Measurements from ENCODE around the gene OSGIN1. TPM values are rescaled to one million over a fixed set of nuclear protein-coding genes. Genes with fewer than 3 reads are reported as not detected.
A peak's percentile ranks its signal among the peaks of the same experiment; 100 is the strongest.

OSGIN1 gene
- total and polyA plus RNA-seq, 2 donors from 2014 or later = 6.3 to 14.5 TPM

- no peak for FAIRE-seq
- Histone ChIP-seq H3K4me3 (ENCODE audit: low read length in 3 of 3) (no peak overlapping the region), H3K9ac (ENCODE audit: low read length in 3 of 3) (no peak overlapping the region), H3K4me1 (ENCODE audit: control insufficient read depth in 2 of 3, insufficient read depth in 2 of 3, low read depth in 1 of 3, low read length in 3 of 3) (peaks cover 0 to 2% (median 0%) of the 10 kb centered on the region in 3 donors), H3K9me3 (ENCODE audit: control insufficient read depth in 2 of 3, insufficient read depth in 1 of 3, low read length in 3 of 3) (no peaks in the 10 kb centered on the region), H3K27ac (ENCODE audit: low read depth in 2 of 2, low read length in 2 of 2) (no peak overlapping the region), H3K27me3 (ENCODE audit: control insufficient read depth, insufficient read depth, low read length) (no peaks in the 10 kb centered on the region), H3K36me3 (ENCODE audit: control insufficient read depth in 2 of 3, insufficient read depth in 3 of 3, low read length in 3 of 3) (peaks cover 2 to 8% (median 5%) of the 10 kb centered on the region in 3 donors)
- intact Hi-C loops (cut with DNase I) = no loop called here
- no peak for TF ChIP-seq CTCF (IDR thresholded peaks at IDR 0.05; ENCODE audit: borderline replicate concordance, extremely low read depth, insufficient read depth)
- DNase-seq = no peak
These were observed 28.4 kb upstream of the OSGIN1 start for GRCh38 chr16:83924686-83925085.

- DNase-seq (no peak), FAIRE-seq (no peak)
- intact Hi-C loops (cut with DNase I) = no loop called here
- H3K4me3 ChIP-seq (ENCODE audit: low read length in 3 of 3) = no peak overlapping the region
- H3K27ac ChIP-seq (ENCODE audit: low read depth in 2 of 2, low read length in 2 of 2) = no peak overlapping the region
- no peak overlapping the region for H3K9ac ChIP-seq (ENCODE audit: low read length in 3 of 3)
- H3K9me3 ChIP-seq (ENCODE audit: control insufficient read depth in 2 of 3, insufficient read depth in 1 of 3, low read length in 3 of 3) = no peaks in the 10 kb centered on the region
- no peak for TF ChIP-seq CTCF (IDR thresholded peaks at IDR 0.05; ENCODE audit: borderline replicate concordance, extremely low read depth, insufficient read depth)
- peaks cover 0 to 3% (median 2%) of the 10 kb centered on the region in 3 donors for H3K36me3 ChIP-seq (ENCODE audit: control insufficient read depth in 2 of 3, insufficient read depth in 3 of 3, low read length in 3 of 3)
- no peaks in the 10 kb centered on the region for H3K27me3 ChIP-seq (ENCODE audit: control insufficient read depth, insufficient read depth, low read length)
- peaks cover 0 to 2% (median 0%) of the 10 kb centered on the region in 3 donors for H3K4me1 ChIP-seq (ENCODE audit: control insufficient read depth in 2 of 3, insufficient read depth in 2 of 3, low read depth in 1 of 3, low read length in 3 of 3)
These were observed 27.7 kb upstream of the OSGIN1 start for GRCh38 chr16:83925095-83925905.

GRCh38 chr16:83925957-83926725 lies 26.9 kb upstream of the OSGIN1 start:
- TF ChIP-seq CTCF (IDR thresholded peaks at IDR 0.05; ENCODE audit: borderline replicate concordance, extremely low read depth, insufficient read depth) = no peak
- Histone ChIP-seq H3K27me3 (ENCODE audit: control insufficient read depth, insufficient read depth, low read length) (no peaks in the 10 kb centered on the region), H3K36me3 (ENCODE audit: control insufficient read depth in 2 of 3, insufficient read depth in 3 of 3, low read length in 3 of 3) (peaks cover 0 to 3% (median 0%) of the 10 kb centered on the region in 3 donors), H3K9ac (ENCODE audit: low read length in 3 of 3) (no peak overlapping the region), H3K9me3 (ENCODE audit: control insufficient read depth in 2 of 3, insufficient read depth in 1 of 3, low read length in 3 of 3) (no peaks in the 10 kb centered on the region), H3K4me3 (ENCODE audit: low read length in 3 of 3) (no peak overlapping the region), H3K4me1 (ENCODE audit: control insufficient read depth in 2 of 3, insufficient read depth in 2 of 3, low read depth in 1 of 3, low read length in 3 of 3) (peaks cover 0 to 2% (median 0%) of the 10 kb centered on the region in 3 donors), H3K27ac (ENCODE audit: low read depth in 2 of 2, low read length in 2 of 2) (no peak overlapping the region)
- intact Hi-C loops (cut with DNase I) = no loop called here
- peak in 1 of 5 donors; percentile 72 for DNase-seq
- no peak for FAIRE-seq

All from kidney (tissue), 14 donors.